H1 (cell line): ENCODE results near the gene TBC1D2B. TPM values are rescaled to one million over a fixed set of nuclear protein-coding genes. Genes with fewer than 3 reads are reported as not detected.
A peak's percentile ranks its signal among the peaks of the same experiment; 100 is the strongest.

Experiments used
- CTCF ChIA-PET: fragments of 300-600 bp; sonication (Branson Sonifier 250); formaldehyde crosslinking; loops from one replicate; lab custom pipeline; 2021; ENCODE audit not compliant: partially characterized antibody; lab: Charles Lee
- POLR2A ChIA-PET: fragments of 300-600 bp; sonication (Branson Sonifier 250); formaldehyde crosslinking; loops from one replicate; lab custom pipeline; 2021; ENCODE audit warnings: inconsistent platforms; ENCODE audit not compliant: partially characterized antibody; lab: Charles Lee
- DNase-seq, 2 experiments: peaks; one replicate each; pipeline versions ENCODE4 v3.0.0 to v3.0.0-alpha.2; 2010 to 2022; ENCODE audit warnings: low spot score in 2 of 2, low read depth in 1 of 2, mixed read lengths in 1 of 2
- FAIRE-seq: peaks from 2 replicates; lab custom pipeline; 2011; peaks lifted over from hg19 to GRCh38; lab: Jason Lieb, UNC
- H2AFZ ChIP-seq: 2 replicates; pipeline ENCODE4 v1.8.1; 2012; ENCODE audit warnings: low read length, inconsistent platforms
- H2AK5ac ChIP-seq: 2 replicates; pipeline ENCODE4 v1.6.1; 2013; ENCODE audit warnings: low read depth, low read length
- H2BK120ac ChIP-seq: replicated peaks from 2 replicates; pipeline ENCODE3; 2013; ENCODE audit warnings: low read depth, low read length, inconsistent platforms
- H2BK12ac ChIP-seq: 2 replicates; pipeline ENCODE4 v1.6.1; 2013; ENCODE audit warnings: low read depth, low read length
- H2BK15ac ChIP-seq: 2 replicates; pipeline ENCODE4 v1.6.1; 2013; ENCODE audit warnings: low read length
- H2BK20ac ChIP-seq: 2 replicates; pipeline ENCODE4 v1.6.1; 2013; ENCODE audit warnings: low read length
- H2BK5ac ChIP-seq: 2 replicates; pipeline ENCODE4 v1.6.1; 2013; ENCODE audit warnings: low read depth, low read length
- H3K14ac ChIP-seq: 2 replicates; pipeline ENCODE4 v1.6.1; 2013; ENCODE audit warnings: inconsistent platforms; ENCODE audit not compliant: insufficient read length
- H3K18ac ChIP-seq: 2 replicates; pipeline ENCODE4 v1.6.1; 2013; ENCODE audit warnings: low read length; ENCODE audit errors: extremely low read depth
- H3K23ac ChIP-seq: 2 replicates; pipeline ENCODE4 v1.6.1; 2013; ENCODE audit warnings: inconsistent platforms; ENCODE audit not compliant: insufficient read length
- H3K23me2 ChIP-seq: 2 replicates; pipeline ENCODE4 v1.6.1; 2013; ENCODE audit warnings: low read depth, low read length
- H3K27ac ChIP-seq: 2 replicates; pipeline ENCODE4 v1.6.1; 2011; ENCODE audit warnings: low read depth, low read length, inconsistent platforms
- H3K27me3 ChIP-seq, 4 experiments: replicated peaks in 1 of 4; 1 replicate in 1 of 4; 2 replicates in 3 of 4; pipeline versions ENCODE4 v1.6.1 to v1.8.1; 2011 to 2013; ENCODE audit warnings: low read length in 3 of 4, mild to moderate bottlenecking in 3 of 4, inconsistent platforms in 2 of 4, mixed read lengths in 2 of 4, moderate library complexity in 1 of 4; ENCODE audit not compliant: control insufficient read depth in 3 of 4, insufficient read depth in 3 of 4; ENCODE audit errors: extremely low read depth in 1 of 4
- H3K36me3 ChIP-seq, 4 experiments: 2 replicates each; pipeline versions ENCODE4 v1.6.1 to v1.8.1; 2011 to 2013; ENCODE audit warnings: mild to moderate bottlenecking in 4 of 4, low read length in 3 of 4, moderate library complexity in 2 of 4, control low read depth in 1 of 4, inconsistent platforms in 1 of 4; ENCODE audit not compliant: insufficient read depth in 4 of 4, control insufficient read depth in 2 of 4
- H3K4ac ChIP-seq: replicated peaks from 2 replicates; pipeline ENCODE3; 2013; ENCODE audit warnings: low read length, low read depth, mixed read lengths, inconsistent platforms; ENCODE audit not compliant: insufficient read length
- H3K4me1 ChIP-seq, 4 experiments: replicated peaks in 1 of 4; 1 replicate in 1 of 4; 2 replicates in 3 of 4; pipeline versions ENCODE4 v1.6.1 to v1.8.1; 2011 to 2013; ENCODE audit warnings: low read length in 3 of 4, inconsistent platforms in 2 of 4, mixed read lengths in 1 of 4; ENCODE audit not compliant: insufficient read depth in 4 of 4, control insufficient read depth in 3 of 4
- H3K4me2 ChIP-seq, 2 experiments: 2 replicates each; pipeline versions ENCODE4 v1.6.1 to v1.8.1; 2011 to 2013; ENCODE audit warnings: low read depth in 2 of 2, low read length in 2 of 2, control low read depth in 1 of 2, inconsistent platforms in 1 of 2, mild to moderate bottlenecking in 1 of 2; ENCODE audit not compliant: insufficient read depth in 1 of 2
- H3K4me3 ChIP-seq, 4 experiments: fragments of 200-600, 300-600 bp in 1 of 4; sonication (generic), shearing (Covaris generic), sonication (Bioruptor Twin) in 1 of 4; 2 replicates each; pipeline versions ENCODE4 v1.5.1 to v1.8.1; 2011 to 2016; ENCODE audit warnings: low read length in 4 of 4, low read depth in 3 of 4, control low read depth in 2 of 4, inconsistent platforms in 2 of 4, mild to moderate bottlenecking in 2 of 4, mixed read lengths in 1 of 4, moderate library complexity in 1 of 4; ENCODE audit not compliant: insufficient read depth in 2 of 4; ENCODE audit errors: extremely low read depth in 1 of 4
- H3K56ac ChIP-seq: replicated peaks from 2 replicates; pipeline ENCODE3; 2013; ENCODE audit warnings: low read depth, mild to moderate bottlenecking, mixed read lengths, low read length, inconsistent platforms; ENCODE audit not compliant: insufficient read length
- H3K79me1 ChIP-seq: 2 replicates; pipeline ENCODE4 v1.6.1; 2013; ENCODE audit warnings: low read depth, low read length, control low read depth
- H3K79me2 ChIP-seq, 2 experiments: 2 replicates each; pipeline versions ENCODE4 v1.6.1 to v1.8.1; 2012 to 2013; ENCODE audit warnings: low read length in 2 of 2, mild to moderate bottlenecking in 2 of 2, inconsistent platforms in 1 of 2; ENCODE audit not compliant: insufficient read depth in 2 of 2, control insufficient read depth in 1 of 2
- H3K9ac ChIP-seq, 4 experiments: replicated peaks in 1 of 4; 1 replicate in 1 of 4; 2 replicates in 3 of 4; pipeline versions ENCODE4 v1.6.1 to v1.8.1; 2011 to 2013; ENCODE audit warnings: low read depth in 3 of 4, low read length in 3 of 4, control low read depth in 2 of 4, mild to moderate bottlenecking in 2 of 4, moderate library complexity in 2 of 4, inconsistent platforms in 1 of 4; ENCODE audit errors: extremely low read depth in 1 of 4
- H3K9me3 ChIP-seq, 2 experiments: 2 replicates each; pipeline versions ENCODE4 v1.6.1 to v1.8.1; 2012 to 2013; ENCODE audit warnings: mild to moderate bottlenecking in 2 of 2, moderate library complexity in 2 of 2, control low read depth in 1 of 2, inconsistent platforms in 1 of 2, low read depth in 1 of 2, low read length in 1 of 2, mixed read lengths in 1 of 2; ENCODE audit not compliant: insufficient read depth in 2 of 2
- H4K20me1 ChIP-seq, 2 experiments: replicated peaks in 1 of 2; 2 replicates each; pipeline versions ENCODE3 to v1.8.1; 2011 to 2013; ENCODE audit warnings: inconsistent platforms in 2 of 2, low read length in 2 of 2, mild to moderate bottlenecking in 1 of 2; ENCODE audit not compliant: insufficient read depth in 2 of 2, control insufficient read depth in 1 of 2
- H4K5ac ChIP-seq: 2 replicates; pipeline ENCODE4 v1.6.1; 2013; ENCODE audit warnings: low read length, low read depth, mixed read lengths, inconsistent platforms; ENCODE audit not compliant: insufficient read length
- H4K8ac ChIP-seq: 2 replicates; pipeline ENCODE4 v1.8.0; 2013; ENCODE audit warnings: mild to moderate bottlenecking, moderate library complexity, low read length, inconsistent platforms; ENCODE audit not compliant: insufficient read depth; ENCODE audit errors: extremely low read depth
- H4K91ac ChIP-seq: replicated peaks from 2 replicates; pipeline ENCODE3; 2013; ENCODE audit warnings: low read length, mixed read lengths, inconsistent platforms; ENCODE audit not compliant: insufficient read length
- KDM5A ChIP-seq: fragments of 200-600 bp; IDR thresholded peaks from 2 replicates; pipeline ENCODE4 v1.7.1; 2012; ENCODE audit warnings: mild to moderate bottlenecking, low read length, inconsistent platforms, mixed read lengths
- RAD21 ChIP-seq, 2 experiments: IDR thresholded peaks in 1 of 2; conservative IDR thresholded peaks in 1 of 2; 2 replicates each; pipeline ENCODE4 v1.6.1; 2011; ENCODE audit warnings: low read depth in 2 of 2, low read length in 2 of 2, improper control_type of control experiment in 1 of 2, inconsistent platforms in 1 of 2, mild to moderate bottlenecking in 1 of 2, moderate library complexity in 1 of 2
- TEAD4 ChIP-seq: IDR thresholded peaks from 2 replicates; pipeline ENCODE4 v1.6.1; 2012; ENCODE audit warnings: low read depth, low read length, inconsistent platforms, mixed read lengths
- WGBS, 2 experiments: shearing (Covaris generic) in 1 of 2; methylation state at CpG; one replicate each; pipeline versions ENCODE4 v1.1.6 to v1.1.7; 2013 to 2015; ENCODE audit warnings: low lambda C conversion rate in 2 of 2, mixed read lengths in 2 of 2, inconsistent platforms in 1 of 2, low coverage in 1 of 2, missing lambda C conversion rate in 1 of 2; ENCODE audit not compliant: insufficient replicate concordance in 2 of 2, insufficient coverage in 1 of 2, insufficient read length in 1 of 2; ENCODE audit errors: extremely low coverage in 1 of 2, missing lambda C conversion rate in 1 of 2; 5-methylcytosine and 5-hydroxymethylcytosine counted together
- polyA plus RNA-seq, 7 experiments: library from polyadenylated mRNA; depleted of rRNA in 3 of 7; stranded (reverse) in 5 of 7; unstranded in 2 of 7; fragments of >200 nt in 5 of 7; fragments of 200-250 nt in 2 of 7; gene quantifications; 1 replicate in 5 of 7; 2 replicates in 1 of 7; 4 replicates in 1 of 7; pipeline versions ENCODE4 v1.2.1 to v1.2.3, GENCODE V29; 2011 to 2013; ENCODE audit warnings: missing spikeins in 2 of 7, mixed read lengths in 2 of 7
- total RNA-seq: library from RNA; stranded (reverse); fragmentation: NEBNext Ultra II Directional; extraction: Animal tissue kit (Norgen Biotek cat#: 25700); gene quantifications from 2 replicates; pipeline ENCODE4 v1.2.1, GENCODE V29; 2021
- TF ChIP-seq, protein P1 (sequence below), 3 experiments: IDR thresholded peaks; 1 replicate in 2 of 3; 2 replicates in 1 of 3; pipeline versions ENCODE4 v1.5.1 to v1.6.1; 2011; ENCODE audit warnings: low read length in 3 of 3, mild to moderate bottlenecking in 3 of 3, inconsistent platforms in 2 of 3, low read depth in 1 of 3, moderate library complexity in 1 of 3; ENCODE audit not compliant: insufficient read depth in 1 of 3; ENCODE audit errors: control extremely low read depth in 1 of 3

TBC1D2B gene
- total and polyA plus RNA-seq, 2 of the 8 experiments (the other 6 are each of a cell fraction or from before 2014, with no cell fraction given), result 11.9 to 19.5 TPM

DNA sequence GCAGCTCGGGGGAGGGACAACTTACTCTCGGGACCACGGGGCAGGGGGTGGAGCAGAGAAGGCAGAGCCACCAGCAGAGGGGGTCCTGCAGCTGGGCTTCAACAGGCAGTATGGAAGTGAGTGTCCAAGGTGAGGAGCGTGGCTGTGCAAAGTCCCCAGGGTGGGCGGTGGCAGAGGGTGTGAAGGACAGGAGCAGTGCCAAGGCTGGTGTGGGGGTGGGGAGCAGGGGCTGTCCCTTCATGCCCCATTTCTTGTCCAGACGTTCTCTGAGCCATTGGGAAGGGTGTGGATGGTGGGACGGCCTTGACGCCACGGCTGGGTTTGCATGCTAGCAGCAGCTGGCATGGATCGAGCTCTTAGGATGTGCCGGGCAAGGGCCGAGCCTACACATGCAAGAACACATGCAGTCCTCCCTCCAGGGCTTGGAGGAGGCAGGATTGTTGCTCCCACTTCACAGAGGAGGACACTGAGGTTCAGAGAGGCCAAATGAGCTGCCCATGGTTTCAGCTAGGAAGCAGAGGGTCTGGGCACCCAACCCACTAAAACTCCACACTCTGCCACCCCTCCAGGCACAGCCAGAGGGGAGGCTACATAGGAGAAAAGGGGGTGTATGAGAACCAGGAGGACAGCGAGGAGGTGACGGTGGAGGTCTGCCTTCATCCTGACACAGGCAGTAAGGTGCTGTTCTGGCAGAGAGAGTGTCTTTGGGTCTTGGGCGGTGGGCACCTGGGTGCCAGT is 93.6 kb downstream of the TBC1D2B start:
- Histone ChIP-seq H2BK5ac (peak overlapping the region; percentile 80; the same call in 1 of the 2 replicates), H3K18ac (no peak overlapping the region), H3K4me1 (peaks cover 0 to 16% (median 11%) of the 10 kb centered on the region in 4 experiments; a peak in 6 of 7 replicates), H2BK15ac (peak overlapping the region; percentile 97), H3K27me3 (no peaks in the 10 kb centered on the region), H3K23me2 (no peaks in the 10 kb centered on the region), H4K8ac (no peak overlapping the region), H3K27ac (no peak overlapping the region), H2AK5ac (no peak overlapping the region), H2BK120ac (no peak overlapping the region), H3K4me2 (peak overlapping the region; percentile 13 to 39; a peak in 2 of 4 replicates), H2AFZ (peak overlapping the region; percentile 96; the same call in 1 of the 2 replicates), H3K9me3 (no peaks in the 10 kb centered on the region), H3K14ac (no peak overlapping the region), H2BK20ac (0 out of 2 replicates have a peak overlapping the region, but pooled peaks have one; percentile 61), H4K91ac (no peak overlapping the region), H3K79me2 (no peaks in the 10 kb centered on the region), H3K79me1 (no peaks in the 10 kb centered on the region), H3K23ac (no peak overlapping the region), H3K56ac (no peak overlapping the region), H3K4me3 (no peak overlapping the region), H4K20me1 (no peaks in the 10 kb centered on the region), H2BK12ac (peak overlapping the region; percentile 63; the same call in 1 of the 2 replicates), H3K36me3 (no peaks in the 10 kb centered on the region), H3K9ac (no peak overlapping the region), H3K4ac (peak overlapping the region; percentile 85), H4K5ac (no peak overlapping the region)
- DNase-seq (peak in 1 of 2 experiments; percentile 41), FAIRE-seq (no peak)
- CTCF ChIA-PET, result interaction anchor here (1.0 to 6.7 kb wide), 10 partner anchors 9 to 189 kb away, joined by 3 to 53 read pairs (median 6); no protein-coding TSS in a partner anchor
- WGBS, 2 experiments, result 72% methylated on average over 14 of the region's 15 CpGs; no CpG with 5 or more reads in 1 of the 2 experiments
- POLR2A ChIA-PET, result interaction anchor here (0.8 kb wide), 1 partner anchor 21 kb away, joined by 3 read pairs; no protein-coding TSS in a partner anchor
- TF ChIP-seq TEAD4, result no peak
- TF ChIP-seq, protein P1, sequence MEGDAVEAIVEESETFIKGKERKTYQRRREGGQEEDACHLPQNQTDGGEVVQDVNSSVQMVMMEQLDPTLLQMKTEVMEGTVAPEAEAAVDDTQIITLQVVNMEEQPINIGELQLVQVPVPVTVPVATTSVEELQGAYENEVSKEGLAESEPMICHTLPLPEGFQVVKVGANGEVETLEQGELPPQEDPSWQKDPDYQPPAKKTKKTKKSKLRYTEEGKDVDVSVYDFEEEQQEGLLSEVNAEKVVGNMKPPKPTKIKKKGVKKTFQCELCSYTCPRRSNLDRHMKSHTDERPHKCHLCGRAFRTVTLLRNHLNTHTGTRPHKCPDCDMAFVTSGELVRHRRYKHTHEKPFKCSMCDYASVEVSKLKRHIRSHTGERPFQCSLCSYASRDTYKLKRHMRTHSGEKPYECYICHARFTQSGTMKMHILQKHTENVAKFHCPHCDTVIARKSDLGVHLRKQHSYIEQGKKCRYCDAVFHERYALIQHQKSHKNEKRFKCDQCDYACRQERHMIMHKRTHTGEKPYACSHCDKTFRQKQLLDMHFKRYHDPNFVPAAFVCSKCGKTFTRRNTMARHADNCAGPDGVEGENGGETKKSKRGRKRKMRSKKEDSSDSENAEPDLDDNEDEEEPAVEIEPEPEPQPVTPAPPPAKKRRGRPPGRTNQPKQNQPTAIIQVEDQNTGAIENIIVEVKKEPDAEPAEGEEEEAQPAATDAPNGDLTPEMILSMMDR (IDR thresholded peaks at IDR 0.05; ENCODE audit: control extremely low read depth in 1 of 3, insufficient read depth in 1 of 3, low read depth in 1 of 3, low read length in 3 of 3), result peak in 2 of 3 experiments; percentile 18 to 45; a peak in 1 of 4 replicates
- no peak for TF ChIP-seq KDM5A
- peak in 1 of 2 experiments; percentile 33; a peak in 1 of 4 replicates for TF ChIP-seq RAD21 (IDR thresholded peaks at IDR 0.05 in 1 of 2, conservative IDR thresholded peaks at IDR 0.05 in 1 of 2; ENCODE audit: low read depth in 2 of 2, low read length in 2 of 2)
